Upper lobe of right lung (tissue), 1 donor: Measurements from ENCODE around the gene KIFC3. TPM values are rescaled to one million over a fixed set of nuclear protein-coding genes. Genes with fewer than 3 reads are reported as not detected.

Experiments
- ATAC-seq: fragments of 200-7000 bp; cut with Tn5 transposase; one replicate; pipeline ENCODE4 v1.9.1; 2020; ENCODE audit warnings: mild to moderate bottlenecking, moderate library complexity
- DNase-seq: peaks from one replicate; pipeline ENCODE4 v3.0.0-alpha.2; 2020
- H3K27ac ChIP-seq: fragments of 200-600 bp; one replicate; pipeline ENCODE4 v1.8.0; 2022
- H3K27me3 ChIP-seq: fragments of 200-600 bp; one replicate; pipeline ENCODE4 v1.8.0; 2022; ENCODE audit warnings: mild to moderate bottlenecking
- H3K36me3 ChIP-seq: fragments of 200-600 bp; one replicate; pipeline ENCODE4 v1.8.0; 2022
- H3K4me1 ChIP-seq: fragments of 200-600 bp; one replicate; pipeline ENCODE4 v1.8.0; 2022
- H3K4me3 ChIP-seq: fragments of 200-600 bp; one replicate; pipeline ENCODE4 v1.8.0; 2022; ENCODE audit warnings: mild to moderate bottlenecking
- H3K9me3 ChIP-seq: fragments of 200-600 bp; one replicate; pipeline ENCODE4 v1.8.0; 2022
- CTCF ChIP-seq: fragments of 200-600 bp; IDR thresholded peaks from one replicate; pipeline ENCODE4 v1.8.0; 2022; ENCODE audit warnings: antibody characterized with exemption
- intact Hi-C: fragments of 100-400 bp; cut with DNase I; formaldehyde crosslinking; loops from one replicate; pipeline ENCODE4 v1.11.0; 2022
- total RNA-seq: library from RNA; stranded (reverse); fragmentation: NEBNext Ultra II Directional; extraction: Animal tissue kit (Norgen Biotek cat#: 25700); gene quantifications from one replicate; pipeline ENCODE4 v1.2.1, GENCODE V29; 2021
- donor health status: DM: no; HTN: yes; CAD: no; lungs with severe emphysema.

KIFC3 gene
- total RNA-seq, 1 donor from 2014 or later: 99.1 TPM

GRCh38 chr16:57800200-57801097 is 1.8 kb downstream of the KIFC3 start:
- no peak for DNase-seq
- peaks cover 64% of the 10 kb centered on the region for H3K4me1 ChIP-seq
- H3K36me3 ChIP-seq: peaks cover 15% of the 10 kb centered on the region
- no peak for TF ChIP-seq CTCF
- no peak for ATAC-seq
- peak overlapping the region; percentile 68 for H3K4me3 ChIP-seq
- peak overlapping the region; percentile 92 for H3K27ac ChIP-seq
- intact Hi-C loops: no loop called here
- no peaks in the 10 kb centered on the region for H3K27me3 ChIP-seq
- H3K9me3 ChIP-seq: no peaks in the 10 kb centered on the region

GRCh38 chr16:57799600-57800199 is 2.6 kb downstream of the KIFC3 start:
- ATAC-seq (no peak), DNase-seq (no peak)
- TF ChIP-seq CTCF: no peak
- Histone ChIP-seq H3K4me3 (peak overlapping the region; percentile 68), H3K36me3 (peaks cover 17% of the 10 kb centered on the region), H3K27ac (peak overlapping the region; percentile 63), H3K27me3 (no peaks in the 10 kb centered on the region), H3K9me3 (no peaks in the 10 kb centered on the region), H3K4me1 (peaks cover 64% of the 10 kb centered on the region)
- intact Hi-C loops: no loop called here

GRCh38 chr16:57798953-57799599 is 3.2 kb downstream of the KIFC3 start:
- peak overlapping the region; percentile 68 for H3K4me3 ChIP-seq
- H3K27ac ChIP-seq: peak overlapping the region; percentile 68
- H3K4me1 ChIP-seq: peaks cover 59% of the 10 kb centered on the region
- peaks cover 20% of the 10 kb centered on the region for H3K36me3 ChIP-seq
- no peak for ATAC-seq
- no peak for TF ChIP-seq CTCF
- intact Hi-C loops: no loop called here
- no peaks in the 10 kb centered on the region for H3K27me3 ChIP-seq
- no peak for DNase-seq
- no peaks in the 10 kb centered on the region for H3K9me3 ChIP-seq

GRCh38 chr16:57798267-57798810 is 4.0 kb downstream of the KIFC3 start:
- Histone ChIP-seq H3K36me3 (peaks cover 20% of the 10 kb centered on the region), H3K9me3 (no peaks in the 10 kb centered on the region), H3K4me1 (peaks cover 51% of the 10 kb centered on the region), H3K27ac (peak overlapping the region; percentile 68), H3K4me3 (peak overlapping the region; percentile 44), H3K27me3 (no peaks in the 10 kb centered on the region)
- intact Hi-C loops: no loop called here
- ATAC-seq: no peak
- no peak for TF ChIP-seq CTCF
- no peak for DNase-seq

- no peak for TF ChIP-seq CTCF
- ATAC-seq (peak; percentile 78), DNase-seq (peak; percentile 87)
- H3K27ac ChIP-seq: peak overlapping the region; percentile 68
- no peaks in the 10 kb centered on the region for H3K27me3 ChIP-seq
- H3K36me3 ChIP-seq: peaks cover 24% of the 10 kb centered on the region
- intact Hi-C loops: no loop called here
- H3K9me3 ChIP-seq: no peaks in the 10 kb centered on the region
- H3K4me3 ChIP-seq: peak overlapping the region; percentile 44
- H3K4me1 ChIP-seq: peaks cover 46% of the 10 kb centered on the region
These were observed 4.6 kb downstream of the KIFC3 start for GRCh38 chr16:57797526-57798266.
